IMR-90 (cell line): ENCODE data around the gene TMOD4. TPM values are rescaled to one million over a fixed set of nuclear protein-coding genes. Genes with fewer than 3 reads are reported as not detected.
"Not testable (repeated sequence)": the region's sequence is repeated elsewhere in the genome, so short reads cannot be mapped to it uniquely, and the experiment has no call there.

Experiments used
- ATAC-seq: fragments of 200-7000 bp; cut with Tn5 transposase; 2 replicates; pipeline ENCODE4 v1.9.1; 2020; ENCODE audit warnings: low read depth, mild to moderate bottlenecking, moderate library complexity
- BruUV-seq: library from RNA; stranded (reverse); fragments of 400-500 nt; replicated peaks from 2 replicates; lab custom pipeline; 2021; lab: Mats Ljungman, UMichigan
- CTCF ChIA-PET: fragments of 300-600 bp; formaldehyde crosslinking; extraction: SDS; loops from one replicate; lab custom pipeline; 2021; ENCODE audit warnings: antibody characterized with exemption; lab: Yijun Ruan, JAX
- POLR2A ChIA-PET: fragments of 300-600 bp; sonication (Branson Sonifier 250); formaldehyde crosslinking; loops from one replicate; lab custom pipeline; 2022; ENCODE audit warnings: antibody characterized with exemption; ENCODE audit not compliant: unreplicated experiment; lab: Charles Lee
- DNase-seq: peaks from one replicate; pipeline ENCODE4 v3.0.0; 2013
- H2AFZ ChIP-seq: replicated peaks from 2 replicates; pipeline ENCODE3; 2013; ENCODE audit warnings: low read length, mild to moderate bottlenecking; ENCODE audit not compliant: poor library complexity
- H2AK5ac ChIP-seq: 2 replicates; pipeline ENCODE4 v1.6.1; 2013; ENCODE audit warnings: low read depth, low read length, inconsistent platforms
- H2AK9ac ChIP-seq: replicated peaks from 2 replicates; pipeline ENCODE3; 2013; ENCODE audit warnings: mild to moderate bottlenecking, low read depth, low read length, moderate library complexity; ENCODE audit not compliant: poor library complexity
- H2BK120ac ChIP-seq: 2 replicates; pipeline ENCODE4 v1.6.1; 2013; ENCODE audit warnings: low read depth, low read length, inconsistent platforms
- H2BK15ac ChIP-seq: 3 replicates; pipeline ENCODE4 v1.6.1; 2013; ENCODE audit warnings: low read depth, low read length, inconsistent platforms
- H2BK20ac ChIP-seq: 2 replicates; pipeline ENCODE4 v1.6.1; 2013; ENCODE audit warnings: low read depth, mild to moderate bottlenecking, inconsistent platforms, low read length, moderate library complexity
- H2BK5ac ChIP-seq: 2 replicates; pipeline ENCODE4 v1.6.1; 2013; ENCODE audit warnings: mild to moderate bottlenecking, low read depth, low read length, inconsistent platforms; ENCODE audit not compliant: poor library complexity, severe bottlenecking
- H3K14ac ChIP-seq: replicated peaks from 2 replicates; pipeline ENCODE4 v1.6.1; 2013; ENCODE audit warnings: low read depth, low read length, inconsistent platforms
- H3K18ac ChIP-seq: 2 replicates; pipeline ENCODE4 v1.6.1; 2013; ENCODE audit warnings: low read depth, low read length, control low read depth
- H3K23ac ChIP-seq: 2 replicates; pipeline ENCODE4 v1.6.1; 2013; ENCODE audit warnings: low read depth, low read length, inconsistent platforms
- H3K27ac ChIP-seq: 2 replicates; pipeline ENCODE4 v1.5.1; 2013; ENCODE audit warnings: mild to moderate bottlenecking, control low read depth, low read length; ENCODE audit not compliant: insufficient read depth
- H3K27me3 ChIP-seq: 2 replicates; pipeline ENCODE4 v1.6.1; 2013; ENCODE audit warnings: low read length; ENCODE audit not compliant: control insufficient read depth, insufficient read depth
- H3K36me3 ChIP-seq: 2 replicates; pipeline ENCODE4 v1.6.1; 2013; ENCODE audit warnings: low read length, mixed read lengths; ENCODE audit not compliant: control insufficient read depth, insufficient read depth
- H3K4ac ChIP-seq: 2 replicates; pipeline ENCODE4 v1.6.1; 2013; ENCODE audit warnings: low read depth, low read length, inconsistent platforms
- H3K4me1 ChIP-seq: 2 replicates; pipeline ENCODE4 v1.6.1; 2013; ENCODE audit warnings: low read length, mixed read lengths; ENCODE audit not compliant: control insufficient read depth, insufficient read depth
- H3K4me2 ChIP-seq: 2 replicates; pipeline ENCODE4 v1.6.1; 2013; ENCODE audit warnings: low read depth, mild to moderate bottlenecking, control low read depth, low read length, moderate library complexity
- H3K4me3 ChIP-seq: 2 replicates; pipeline ENCODE4 v1.5.1; 2013; ENCODE audit warnings: low read depth, mild to moderate bottlenecking, control low read depth, low read length, moderate library complexity; ENCODE audit not compliant: insufficient read depth
- H3K56ac ChIP-seq: 2 replicates; pipeline ENCODE4 v1.6.1; 2013; ENCODE audit warnings: low read length, inconsistent platforms; ENCODE audit not compliant: insufficient read depth; ENCODE audit errors: extremely low read depth
- H3K79me1 ChIP-seq, 2 experiments: 2 replicates each; pipeline ENCODE4 v1.6.1; 2013; ENCODE audit warnings: low read length in 2 of 2, inconsistent platforms in 1 of 2, low read depth in 1 of 2
- H3K9ac ChIP-seq: 2 replicates; pipeline ENCODE4 v1.6.1; 2013; ENCODE audit warnings: low read depth, low read length, control low read depth
- H3K9me1 ChIP-seq: 2 replicates; pipeline ENCODE4 v1.6.1; 2013; ENCODE audit warnings: low read length, inconsistent platforms; ENCODE audit not compliant: insufficient read depth
- H3K9me3 ChIP-seq: 2 replicates; pipeline ENCODE4 v1.6.1; 2013; ENCODE audit warnings: low read length; ENCODE audit not compliant: control insufficient read depth, insufficient read depth
- H4K20me1 ChIP-seq: 2 replicates; pipeline ENCODE4 v1.6.1; 2013; ENCODE audit warnings: low read length, inconsistent platforms; ENCODE audit not compliant: insufficient read depth
- H4K5ac ChIP-seq: 2 replicates; pipeline ENCODE4 v1.6.1; 2013; ENCODE audit warnings: mild to moderate bottlenecking, low read depth, low read length, control low read depth
- H4K8ac ChIP-seq, 2 experiments: 2 replicates each; pipeline ENCODE4 v1.6.1; 2013; ENCODE audit warnings: low read depth in 2 of 2, low read length in 2 of 2, control low read depth in 1 of 2, inconsistent platforms in 1 of 2
- H4K91ac ChIP-seq: 2 replicates; pipeline ENCODE4 v1.6.1; 2013; ENCODE audit warnings: low read depth, low read length, inconsistent platforms; ENCODE audit not compliant: insufficient read depth
- WGBS, 2 experiments: methylation state at CpG; one replicate each; pipeline versions ENCODE4 v1.1.5 to v1.1.7; 2013; ENCODE audit warnings: missing lambda C conversion rate in 2 of 2; ENCODE audit not compliant: insufficient read length in 1 of 2; ENCODE audit errors: extremely low coverage in 2 of 2; 5-methylcytosine and 5-hydroxymethylcytosine counted together
- dilution Hi-C: fragments of 300-500 bp; cut with HindIII; formaldehyde crosslinking; loops from one replicate; pipeline ENCODE4 v1.14.3; 2018; ENCODE audit warnings: low sequenced_read_pairs; ENCODE audit not compliant: unreplicated experiment
- in situ Hi-C: fragments of 300-500 bp; cut with MboI; formaldehyde crosslinking; loops from 3 replicates; pipeline ENCODE4 v1.14.3; 2019; ENCODE audit warnings: low sequenced_read_pairs, inconsistent platforms, mixed read lengths
- intact Hi-C: fragments of 100-400 bp; cut with micrococcal nuclease; formaldehyde crosslinking; loops from 2 replicates; pipeline ENCODE4 v1.10.0; 2022
- polyA plus RNA-seq, 3 experiments: library from polyadenylated mRNA; depleted of rRNA; stranded (reverse); fragments of >200 nt; gene quantifications; 2 replicates each; pipeline ENCODE4 v1.2.3, GENCODE V29; 2012; ENCODE audit warnings: low replicate concordance in 1 of 3
- total RNA-seq: library from RNA; depleted of rRNA; stranded (reverse); fragments of >200 nt; gene quantifications from 2 replicates; pipeline ENCODE4 v1.2.3, GENCODE V29; 2012

The TMOD4 gene
- total and polyA plus RNA-seq, 2 of the 4 experiments (the other 2 are of a cell fraction): 0.27 TPM; not detected in 1

DNA sequence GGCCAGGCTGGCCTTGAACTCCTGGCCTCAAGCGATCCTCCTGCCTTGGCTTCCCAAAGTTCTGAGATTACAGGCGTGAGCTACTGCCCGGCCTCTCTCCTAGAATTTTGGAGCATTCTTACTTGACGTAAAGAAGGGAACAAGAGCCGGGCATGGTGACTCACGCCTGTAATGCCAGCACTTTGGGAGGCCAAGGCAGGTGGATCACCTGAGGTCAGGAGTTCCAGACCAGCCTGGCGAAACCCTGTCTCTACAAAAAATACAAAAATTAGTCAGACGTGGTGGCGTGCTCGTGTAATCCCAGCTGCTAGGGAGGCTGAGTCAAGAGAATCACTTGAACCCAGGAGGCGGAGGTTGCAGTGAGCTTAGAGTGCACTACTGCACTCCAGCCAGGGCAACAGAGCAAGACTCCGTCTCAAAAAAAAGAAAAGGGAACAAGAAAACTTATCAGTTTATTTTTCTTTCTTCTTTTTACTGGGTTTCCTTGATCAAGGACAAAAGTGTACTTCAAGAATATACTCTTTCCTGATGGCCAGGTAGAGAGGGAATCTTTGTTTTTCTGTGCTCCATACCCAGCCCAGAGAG is 29.7 kb upstream of the TMOD4 start:
- H2BK120ac ChIP-seq, H3K4me3 ChIP-seq, BruUV-seq, H2BK20ac ChIP-seq, intact Hi-C loops, H3K23ac ChIP-seq, H2AK5ac ChIP-seq, H3K9me3 ChIP-seq, H3K4me2 ChIP-seq, dilution Hi-C loops, H4K91ac ChIP-seq, H2AK9ac ChIP-seq, H3K4ac ChIP-seq, in situ Hi-C loops, H3K27ac ChIP-seq, H3K9ac ChIP-seq, H3K18ac ChIP-seq, H2AFZ ChIP-seq, DNase-seq, H3K14ac ChIP-seq, ATAC-seq, CTCF ChIA-PET, H4K5ac ChIP-seq, H3K9me1 ChIP-seq, POLR2A ChIA-PET, H3K4me1 ChIP-seq, H3K56ac ChIP-seq, H3K27me3 ChIP-seq, H2BK5ac ChIP-seq, H4K8ac ChIP-seq, H2BK15ac ChIP-seq: not testable (repeated sequence)
- Histone ChIP-seq H3K79me1 (peaks cover 0 to 50% of the 10 kb centered on the region in 2 experiments; a peak in 2 of 4 replicates), H3K36me3 (peaks cover 36% of the 10 kb centered on the region), H4K20me1 (peaks cover 79% of the 10 kb centered on the region)
- WGBS, 2 experiments: 97% methylated on average over 7 of the region's 12 CpGs; no CpG with 5 or more reads in 1 of the 2 experiments
